Bronchus fibroblast of lung (primary cell): Measurements from ENCODE around the gene OR51A2. TPM values are rescaled to one million over a fixed set of nuclear protein-coding genes. Genes with fewer than 3 reads are reported as not detected.

Experiments used
- total RNA-seq: library from RNA; depleted of rRNA; stranded (reverse); fragments of >200 nt; gene quantifications from 2 replicates; pipeline ENCODE4 v1.2.3, GENCODE V29; 2015

OR51A2 gene, protein sequence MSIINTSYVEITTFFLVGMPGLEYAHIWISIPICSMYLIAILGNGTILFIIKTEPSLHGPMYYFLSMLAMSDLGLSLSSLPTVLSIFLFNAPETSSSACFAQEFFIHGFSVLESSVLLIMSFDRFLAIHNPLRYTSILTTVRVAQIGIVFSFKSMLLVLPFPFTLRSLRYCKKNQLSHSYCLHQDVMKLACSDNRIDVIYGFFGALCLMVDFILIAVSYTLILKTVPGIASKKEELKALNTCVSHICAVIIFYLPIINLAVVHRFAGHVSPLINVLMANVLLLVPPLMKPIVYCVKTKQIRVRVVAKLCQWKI
- total RNA-seq: not detected in 2 replicates

GRCh38 chr11:4955613-4956012 lies at the start of gene OR51A2:
Gene OR51A2, minus strand, starts transcription at chr11:4955713. Its CDS starts 0 bp downstream, at chr11:4955713.

GRCh38 chr11:4994551-4994950 lies 39.0 kb upstream of the OR51A2 start, which contains the start of gene OR51L1:
Gene OR51L1, plus strand, starts transcription at chr11:4994851. Its CDS starts 4,132 bp downstream, at chr11:4998983.

DNA sequence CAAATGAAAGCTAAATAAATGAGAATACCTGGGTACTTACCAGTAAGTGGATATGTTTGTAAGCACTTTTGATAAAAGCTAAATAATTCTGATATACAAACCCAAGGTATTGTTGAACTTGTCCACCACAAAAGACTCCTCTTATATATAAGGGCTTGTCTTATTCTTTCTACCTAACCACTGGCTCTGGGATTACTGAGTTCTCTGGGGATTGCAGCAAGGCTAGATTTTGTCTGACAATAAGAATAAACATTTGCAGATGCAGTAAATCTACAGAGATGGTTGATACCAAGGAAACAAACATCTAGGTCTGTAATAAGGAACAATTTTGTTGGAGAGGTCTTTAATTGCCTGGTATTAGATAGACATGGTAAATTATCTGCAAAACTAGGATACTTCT lies 8.0 kb downstream of the OR51A2 start, which contains the start of gene OR51A4:
TSS of gene OR51A4 (minus strand) at position 101 of the 400 bp plus-strand sequence. CDS start 505 bp downstream, outside the sequence.

DNA sequence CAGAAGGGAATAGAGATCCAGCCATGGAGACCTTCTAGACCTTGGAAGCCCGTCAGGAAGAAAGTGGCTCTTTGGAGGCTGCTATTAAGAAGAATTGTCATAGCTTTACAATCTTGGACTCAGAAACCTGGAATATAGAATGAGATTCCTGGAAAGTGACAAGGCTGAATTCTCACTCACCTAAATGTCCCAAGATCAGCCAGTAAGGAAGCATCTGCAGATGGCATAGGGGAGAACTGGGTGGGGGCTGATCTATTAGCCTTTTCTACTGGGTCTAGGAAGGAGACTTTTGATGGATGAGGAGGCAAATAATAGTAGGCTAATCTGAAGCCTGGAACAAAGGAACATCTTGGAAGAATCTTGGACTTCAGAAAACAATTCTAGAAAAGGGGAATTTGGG lies 31.3 kb downstream of the OR51A2 start, which contains the start of gene OR51G1:
TSS of gene OR51G1 (minus strand) at position 101 of the 400 bp plus-strand sequence. CDS start at position 101, 0 bp downstream.

DNA sequence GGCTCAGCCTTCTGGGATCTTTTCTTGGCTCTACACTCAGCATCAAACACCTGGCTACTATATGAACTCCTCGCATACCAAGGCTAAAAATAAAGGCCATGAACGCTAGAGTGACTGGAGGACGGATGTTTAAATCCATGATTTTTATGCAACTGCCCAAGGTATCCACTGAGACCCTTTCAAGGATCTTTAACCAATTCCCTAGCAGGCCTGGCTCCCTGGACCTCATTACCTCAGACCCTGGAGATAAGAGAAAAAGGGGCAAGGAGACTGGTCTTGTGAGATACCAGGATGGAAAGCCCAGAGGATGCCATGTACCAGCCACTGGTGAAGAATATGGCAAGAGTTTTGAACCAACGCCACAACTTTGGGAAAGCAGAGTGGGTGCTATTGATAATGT lies 36.3 kb downstream of the OR51A2 start, which contains the start of gene OR51G2:
TSS of gene OR51G2 (minus strand) at position 101 of the 400 bp plus-strand sequence. CDS start 3,687 bp downstream, outside the sequence.

Other genes with a start within 250 kb of the OR51A2 start
- not detected in 2 replicates for gene OR51F1, start 185.8 kb downstream of the OR51A2 start, total RNA-seq
- gene OR52R1, start 151.3 kb downstream of the OR51A2 start, total RNA-seq: not detected in 2 replicates
- not detected in 2 replicates for gene OR51F2, start 134.4 kb downstream of the OR51A2 start, total RNA-seq
- gene OR51S1, start 106.5 kb downstream of the OR51A2 start, total RNA-seq: not detected in 2 replicates
- gene OR51T1, start 73.8 kb downstream of the OR51A2 start, total RNA-seq: not detected in 2 replicates
- gene OR51A7, start 51.9 kb downstream of the OR51A2 start, total RNA-seq: not detected in 2 replicates
- gene OR51G2, start 36.4 kb downstream of the OR51A2 start, total RNA-seq: not detected in 2 replicates
- gene OR51G1, start 31.4 kb downstream of the OR51A2 start, total RNA-seq: not detected in 2 replicates
- not detected in 2 replicates for gene OR51A4, start 8.1 kb downstream of the OR51A2 start, total RNA-seq
- not detected in 2 replicates for gene OR51L1, start 39.1 kb upstream of the OR51A2 start, total RNA-seq
- not detected in 2 replicates for gene OR52J3, start 90.8 kb upstream of the OR51A2 start, total RNA-seq
- not detected in 2 replicates for gene OR52E2, start 103.9 kb upstream of the OR51A2 start, total RNA-seq
- not detected in 2 replicates for gene OR52E1, start 113.9 kb upstream of the OR51A2 start, total RNA-seq
- not detected in 2 replicates for gene OR52A5, start 182.6 kb upstream of the OR51A2 start, total RNA-seq
- gene OR52A1, start 199.0 kb upstream of the OR51A2 start, total RNA-seq: not detected in 2 replicates
- gene OR51V1, start 245.0 kb upstream of the OR51A2 start, total RNA-seq: not detected in 2 replicates